BLaER1 (cell line): ENCODE data around the gene UNC5B.

ENCODE experiments used
- H3K27ac ChIP-seq: shearing (Covaris generic); formaldehyde crosslinking; 2 replicates; pipeline ENCODE4 v1.8.1; 2022
- H3K27me3 ChIP-seq: shearing (Covaris generic); formaldehyde crosslinking; 2 replicates; pipeline ENCODE4 v1.8.1; 2022
- H3K36me3 ChIP-seq: shearing (Covaris generic); formaldehyde crosslinking; 2 replicates; pipeline ENCODE4 v1.8.1; 2022
- H3K4me1 ChIP-seq: shearing (Covaris generic); formaldehyde crosslinking; 2 replicates; pipeline ENCODE4 v1.8.1; 2022
- H3K4me2 ChIP-seq: shearing (Covaris generic); formaldehyde crosslinking; 2 replicates; pipeline ENCODE4 v1.8.1; 2022
- H3K4me3 ChIP-seq: shearing (Covaris generic); formaldehyde crosslinking; 2 replicates; pipeline ENCODE4 v1.8.1; 2022
- H3K9ac ChIP-seq: shearing (Covaris generic); formaldehyde crosslinking; 2 replicates; pipeline ENCODE4 v1.8.1; 2022
- H3K9me3 ChIP-seq: shearing (Covaris generic); formaldehyde crosslinking; 2 replicates; pipeline ENCODE4 v1.8.1; 2022
- H4K20me1 ChIP-seq: shearing (Covaris generic); formaldehyde crosslinking; 2 replicates; pipeline ENCODE4 v1.8.1; 2022
- Cebpa-rat ChIP-seq: shearing (Covaris generic); IDR thresholded peaks from 2 replicates; pipeline ENCODE4 v1.8.1; 2022

UNC5B gene

GRCh38 chr10:71342573-71343391, 130.4 kb downstream of the UNC5B start:
- Histone ChIP-seq H3K36me3 (peaks cover 46% of the 10 kb centered on the region), H3K4me1 (peaks cover 34% of the 10 kb centered on the region), H3K4me3 (no peak overlapping the region), H3K9me3 (no peaks in the 10 kb centered on the region), H3K27me3 (no peaks in the 10 kb centered on the region), H3K9ac (no peak overlapping the region), H4K20me1 (peaks cover 58% of the 10 kb centered on the region), H3K27ac (no peak overlapping the region), H3K4me2 (no peak overlapping the region)
- no peak for TF ChIP-seq Cebpa-rat

DNA sequence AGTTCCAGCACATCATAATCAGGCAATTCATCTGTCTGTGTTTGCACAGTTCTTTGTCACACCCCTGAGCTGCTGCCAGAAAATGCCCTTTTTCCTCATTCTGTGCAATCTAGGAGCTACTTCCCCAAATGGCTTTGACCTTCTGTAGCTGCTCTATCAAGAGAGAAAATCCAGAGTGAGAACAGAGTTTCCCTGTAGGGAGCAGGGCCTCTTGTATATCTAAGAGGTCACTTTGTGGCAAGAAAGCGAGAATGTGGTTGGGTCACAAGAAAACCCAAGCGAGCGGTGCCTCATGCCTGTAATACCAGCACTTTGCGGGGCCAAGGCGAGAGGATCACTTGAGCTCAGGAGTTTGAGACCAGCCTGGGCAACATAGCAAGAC, 131.0 kb downstream of the UNC5B start:
- H3K4me1 ChIP-seq = peaks cover 28% of the 10 kb centered on the region
- peaks cover 46% of the 10 kb centered on the region for H3K36me3 ChIP-seq
- no peaks in the 10 kb centered on the region for H3K27me3 ChIP-seq
- H3K4me3 ChIP-seq = no peak overlapping the region
- peak overlapping the region; percentile 40; the same call in 1 of the 2 replicates for H3K4me2 ChIP-seq
- no peak overlapping the region for H3K9ac ChIP-seq
- peaks cover 58% of the 10 kb centered on the region for H4K20me1 ChIP-seq
- TF ChIP-seq Cebpa-rat = no peak
- H3K27ac ChIP-seq = no peak overlapping the region
- H3K9me3 ChIP-seq = no peaks in the 10 kb centered on the region

GRCh38 chr10:71344154-71344925, 132.0 kb downstream of the UNC5B start:
- Histone ChIP-seq H3K9ac (no peak overlapping the region), H3K9me3 (no peaks in the 10 kb centered on the region), H3K36me3 (peaks cover 41% of the 10 kb centered on the region), H3K4me2 (peak overlapping the region; percentile 40), H4K20me1 (peaks cover 58% of the 10 kb centered on the region), H3K4me1 (peaks cover 22% of the 10 kb centered on the region), H3K27me3 (no peaks in the 10 kb centered on the region; the same call in 1 of the 2 replicates), H3K4me3 (no peak overlapping the region), H3K27ac (no peak overlapping the region)
- TF ChIP-seq Cebpa-rat = no peak

DNA sequence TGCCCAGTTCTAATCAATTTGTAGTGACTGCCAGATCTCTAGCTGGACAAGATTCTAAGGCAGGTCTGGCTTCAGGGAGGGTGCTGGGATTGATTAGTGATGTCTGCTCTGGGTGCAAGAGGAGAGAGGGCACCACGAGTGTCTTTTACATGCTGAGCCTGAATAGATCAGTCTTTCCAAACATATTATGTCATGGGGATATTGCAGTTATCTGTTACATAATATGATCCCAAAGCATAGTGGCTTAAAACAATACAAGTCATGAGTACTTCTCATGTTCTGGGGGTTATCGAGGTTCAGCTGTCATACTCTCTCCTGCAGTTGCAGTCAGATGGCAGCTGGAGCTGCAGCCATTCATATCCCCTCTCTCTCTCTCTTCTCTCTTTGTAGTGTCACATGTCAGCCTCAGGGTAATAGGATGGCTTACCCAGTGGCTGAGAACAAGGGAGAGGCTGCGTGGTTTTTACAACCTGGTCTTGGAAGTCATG, 132.7 kb downstream of the UNC5B start:
- peaks cover 22% of the 10 kb centered on the region for H3K4me1 ChIP-seq
- no peaks in the 10 kb centered on the region; the same call in 1 of the 2 replicates for H3K27me3 ChIP-seq
- no peak overlapping the region for H3K4me3 ChIP-seq
- TF ChIP-seq Cebpa-rat = no peak
- no peak overlapping the region for H3K27ac ChIP-seq
- H3K9ac ChIP-seq = no peak overlapping the region
- H3K36me3 ChIP-seq = peaks cover 40% of the 10 kb centered on the region
- no peak overlapping the region for H3K4me2 ChIP-seq
- no peaks in the 10 kb centered on the region for H3K9me3 ChIP-seq
- peaks cover 58% of the 10 kb centered on the region for H4K20me1 ChIP-seq

GRCh38 chr10:71345694-71346093, 133.3 kb downstream of the UNC5B start:
- Histone ChIP-seq H3K4me3 (no peak overlapping the region), H3K9me3 (no peaks in the 10 kb centered on the region), H3K4me2 (no peak overlapping the region), H3K27ac (no peak overlapping the region), H4K20me1 (peaks cover 59% of the 10 kb centered on the region), H3K27me3 (no peaks in the 10 kb centered on the region; the same call in 1 of the 2 replicates), H3K36me3 (peaks cover 34% of the 10 kb centered on the region; the same call in 1 of the 2 replicates), H3K9ac (no peak overlapping the region), H3K4me1 (peaks cover 22% of the 10 kb centered on the region)
- TF ChIP-seq Cebpa-rat = no peak

DNA sequence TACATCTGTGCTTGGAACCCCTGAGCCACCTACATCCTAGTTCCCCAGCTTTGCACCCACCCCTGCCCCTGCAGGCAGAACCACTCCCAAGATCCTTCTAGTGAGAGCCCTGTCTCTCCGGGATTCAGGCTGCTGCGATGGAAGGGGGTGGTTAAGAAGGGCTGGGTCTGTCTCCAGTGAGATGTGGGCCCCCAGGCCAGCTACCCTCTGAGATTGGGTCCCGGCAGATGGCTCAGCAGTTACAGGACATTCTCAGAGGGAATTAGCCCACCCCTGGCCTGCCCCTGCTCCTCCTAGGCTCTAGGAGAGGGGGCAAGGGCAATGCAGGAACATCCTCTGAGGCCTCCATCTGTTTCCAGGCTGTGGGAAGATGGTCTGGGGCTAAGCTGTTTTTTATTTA, 134.4 kb downstream of the UNC5B start:
- Histone ChIP-seq H3K27me3 (no peaks in the 10 kb centered on the region; the same call in 1 of the 2 replicates), H3K4me2 (no peak overlapping the region), H3K4me3 (no peak overlapping the region), H3K27ac (no peak overlapping the region), H3K36me3 (peaks cover 37% of the 10 kb centered on the region), H3K9me3 (no peaks in the 10 kb centered on the region), H3K4me1 (peaks cover 22% of the 10 kb centered on the region), H3K9ac (no peak overlapping the region), H4K20me1 (peaks cover 68% of the 10 kb centered on the region)
- TF ChIP-seq Cebpa-rat = no peak

GRCh38 chr10:71347587-71348395, 135.4 kb downstream of the UNC5B start:
- Histone ChIP-seq H3K36me3 (peaks cover 48% of the 10 kb centered on the region), H3K27me3 (no peaks in the 10 kb centered on the region; the same call in 1 of the 2 replicates), H4K20me1 (peaks cover 70% of the 10 kb centered on the region), H3K4me2 (no peak overlapping the region), H3K4me3 (no peak overlapping the region), H3K9ac (no peak overlapping the region), H3K4me1 (peaks cover 22% of the 10 kb centered on the region), H3K27ac (no peak overlapping the region), H3K9me3 (no peaks in the 10 kb centered on the region)
- no peak for TF ChIP-seq Cebpa-rat

DNA sequence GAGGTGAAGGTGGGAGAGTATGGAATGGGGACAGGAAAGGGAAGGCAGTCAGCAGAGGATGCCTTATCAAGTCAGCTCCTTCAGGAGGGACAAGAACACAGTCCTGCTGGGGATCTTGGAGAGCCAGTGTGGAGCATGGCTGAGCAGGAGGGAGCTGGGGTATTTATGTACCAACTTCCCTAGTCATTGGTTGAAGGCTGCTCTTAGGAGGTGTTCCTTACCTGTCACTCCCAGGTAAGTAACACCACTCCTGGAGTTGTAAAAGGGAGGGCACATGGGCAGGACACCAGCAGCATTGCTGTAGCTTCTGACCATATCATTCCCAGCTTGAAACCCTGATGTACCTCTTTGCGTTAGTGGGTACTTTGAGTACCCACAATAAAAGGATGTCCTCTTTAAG, 136.5 kb downstream of the UNC5B start:
- Histone ChIP-seq H3K4me2 (no peak overlapping the region), H3K9me3 (no peaks in the 10 kb centered on the region), H3K4me3 (no peak overlapping the region), H3K4me1 (peaks cover 14% of the 10 kb centered on the region), H3K9ac (no peak overlapping the region), H3K27me3 (no peaks in the 10 kb centered on the region; the same call in 1 of the 2 replicates), H3K27ac (no peak overlapping the region), H3K36me3 (peaks cover 55% of the 10 kb centered on the region), H4K20me1 (peaks cover 65% of the 10 kb centered on the region)
- no peak for TF ChIP-seq Cebpa-rat

GRCh38 chr10:71349406-71349805, 137.0 kb downstream of the UNC5B start:
- H3K4me3 ChIP-seq = no peak overlapping the region
- no peak for TF ChIP-seq Cebpa-rat
- no peak overlapping the region for H3K27ac ChIP-seq
- peaks cover 57% of the 10 kb centered on the region for H3K36me3 ChIP-seq
- H3K4me2 ChIP-seq = no peak overlapping the region
- H3K4me1 ChIP-seq = peaks cover 8% of the 10 kb centered on the region
- H4K20me1 ChIP-seq = peaks cover 60% of the 10 kb centered on the region
- H3K9me3 ChIP-seq = no peaks in the 10 kb centered on the region
- no peak overlapping the region for H3K9ac ChIP-seq
- no peaks in the 10 kb centered on the region; the same call in 1 of the 2 replicates for H3K27me3 ChIP-seq
